CD4-positive, alpha-beta T cell treated with Interleukin-15 for 4 hours (primary cell): ENCODE data around the gene TTC3.
"Not testable (repeated sequence)": the region's sequence is repeated elsewhere in the genome, so short reads cannot be mapped to it uniquely, and the experiment has no call there.

Experiments
- DNase-seq: peaks from one replicate; pipeline ENCODE4 v3.0.0-alpha.2; 2020; ENCODE audit warnings: low spot score

Gene TTC3

DNA sequence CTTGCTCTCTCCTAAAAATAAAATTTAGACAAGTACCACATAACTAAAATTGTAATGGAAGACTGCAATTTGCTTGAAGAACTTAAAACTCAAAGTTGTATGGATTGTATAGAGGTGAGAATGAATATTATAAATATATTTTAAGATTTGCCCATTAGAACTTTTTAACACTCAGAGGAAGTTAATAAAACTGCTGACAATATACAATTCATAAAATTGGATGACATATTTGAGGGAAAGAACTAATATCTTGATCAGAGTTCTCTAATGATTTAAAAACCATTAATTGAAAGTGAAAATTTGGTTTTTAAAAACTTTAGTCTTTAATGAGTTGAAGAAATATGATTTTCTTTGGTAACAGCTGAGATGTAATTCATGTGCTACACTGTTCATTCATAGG is 20.9 kb downstream of the TTC3 start:
- no peak for DNase-seq

- DNase-seq: no peak
Observed at GRCh38 chr21:37095821-37096220, 22.8 kb downstream of the TTC3 start.

DNA sequence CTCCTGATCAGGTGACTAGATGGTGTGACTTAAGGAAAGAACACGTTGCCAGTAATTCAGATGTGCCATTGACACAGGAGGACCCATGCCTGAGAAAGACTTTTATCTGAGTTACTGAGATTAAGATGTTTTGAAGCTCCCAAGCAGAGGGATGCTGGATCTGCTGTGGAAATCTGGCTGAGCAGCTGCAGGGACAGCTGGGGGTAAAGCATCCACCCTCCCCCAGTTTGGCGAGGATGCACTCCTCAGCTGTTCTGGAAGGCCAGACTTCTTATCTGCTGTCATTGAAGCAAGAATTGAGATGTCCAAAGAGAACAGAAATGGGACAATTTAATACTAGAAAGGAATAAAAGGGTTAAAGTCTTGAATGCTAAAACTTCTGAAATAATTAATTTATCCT is 25.7 kb downstream of the TTC3 start:
- no peak for DNase-seq

GRCh38 chr21:37100316-37100715 is 27.3 kb downstream of the TTC3 start:
- DNase-seq: no peak

DNA sequence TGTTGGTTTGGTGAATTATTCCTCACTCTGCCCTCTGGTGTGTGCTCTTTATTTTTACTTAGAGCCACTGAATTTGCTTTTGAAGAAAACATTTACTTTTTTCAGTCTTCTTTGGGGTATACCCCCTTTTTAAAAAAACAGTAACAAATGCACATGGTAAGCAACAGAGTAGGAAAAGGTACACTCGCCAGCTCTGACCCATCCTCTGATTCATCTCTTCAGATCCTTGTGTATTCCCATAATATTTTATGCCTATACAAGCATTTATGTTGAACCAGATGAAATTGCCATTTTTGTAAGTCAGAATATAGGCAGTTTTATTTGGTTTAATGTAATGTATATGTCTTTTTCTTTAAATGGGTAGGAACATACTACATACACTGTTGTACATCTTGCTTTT is 28.3 kb downstream of the TTC3 start:
- DNase-seq: no peak

DNA sequence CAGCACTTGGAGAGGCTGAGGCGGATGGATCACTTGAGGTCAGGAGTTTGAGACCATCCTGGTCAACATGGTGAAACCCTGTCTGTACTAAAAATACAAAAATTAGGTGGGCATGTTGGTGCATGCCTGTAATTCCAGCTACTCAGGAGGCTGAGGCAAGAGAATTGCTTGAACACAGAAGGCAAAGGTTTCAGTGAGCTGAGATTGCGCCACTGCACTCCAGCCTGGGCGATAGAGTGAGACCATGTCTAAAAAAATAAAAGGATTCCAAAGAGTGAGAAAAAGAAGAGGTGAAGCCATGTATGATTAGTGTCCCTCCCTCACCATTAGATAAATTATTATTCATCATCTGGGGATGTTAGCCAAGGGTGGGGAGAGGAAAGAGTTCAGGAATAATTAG is 29.7 kb downstream of the TTC3 start:
- not testable (repeated sequence) for DNase-seq

GRCh38 chr21:37106998-37107397 is 33.9 kb downstream of the TTC3 start:
- no peak for DNase-seq

DNA sequence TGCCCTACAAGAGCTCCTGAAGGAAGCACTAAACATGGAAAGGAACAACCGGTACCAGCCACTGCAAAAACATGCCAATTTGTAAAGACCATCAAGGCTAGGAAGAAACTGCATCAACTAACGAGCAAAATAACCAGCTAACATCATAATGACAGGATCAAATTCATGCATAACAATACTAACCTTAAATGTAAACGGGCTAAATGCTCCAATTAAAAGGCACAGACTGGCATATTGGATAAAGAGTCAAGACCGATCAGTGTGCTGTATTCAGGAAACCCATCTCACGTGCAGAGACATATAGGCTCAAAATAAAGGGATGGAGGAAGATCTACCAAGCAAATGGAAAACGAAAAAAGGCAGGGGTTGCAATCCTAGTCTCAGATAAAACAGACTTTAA is 38.0 kb downstream of the TTC3 start:
- not testable (repeated sequence) for DNase-seq

DNA sequence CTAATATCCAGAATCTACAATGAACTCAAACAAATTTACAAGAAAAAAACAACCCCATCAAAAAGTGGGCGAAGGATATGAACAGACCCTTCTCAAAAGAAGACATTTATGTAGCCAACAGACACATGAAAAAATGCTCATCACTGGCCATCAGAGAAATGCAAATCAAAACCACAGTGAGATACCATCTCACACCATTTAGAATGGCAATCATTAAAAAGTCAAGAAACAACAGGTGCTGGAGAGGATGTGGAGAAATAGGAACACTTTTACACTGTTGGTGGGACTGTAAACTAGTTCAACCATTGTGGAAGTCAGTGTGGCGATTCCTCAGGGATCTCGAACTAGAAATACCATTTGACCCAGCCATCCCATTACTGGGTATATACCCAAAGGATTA is 41.2 kb downstream of the TTC3 start:
- DNase-seq: not testable (repeated sequence)

- DNase-seq: not testable (repeated sequence)
Observed at GRCh38 chr21:37116459-37116858, 43.4 kb downstream of the TTC3 start.

GRCh38 chr21:37117204-37117603 is 44.1 kb downstream of the TTC3 start:
- no peak for DNase-seq

DNA sequence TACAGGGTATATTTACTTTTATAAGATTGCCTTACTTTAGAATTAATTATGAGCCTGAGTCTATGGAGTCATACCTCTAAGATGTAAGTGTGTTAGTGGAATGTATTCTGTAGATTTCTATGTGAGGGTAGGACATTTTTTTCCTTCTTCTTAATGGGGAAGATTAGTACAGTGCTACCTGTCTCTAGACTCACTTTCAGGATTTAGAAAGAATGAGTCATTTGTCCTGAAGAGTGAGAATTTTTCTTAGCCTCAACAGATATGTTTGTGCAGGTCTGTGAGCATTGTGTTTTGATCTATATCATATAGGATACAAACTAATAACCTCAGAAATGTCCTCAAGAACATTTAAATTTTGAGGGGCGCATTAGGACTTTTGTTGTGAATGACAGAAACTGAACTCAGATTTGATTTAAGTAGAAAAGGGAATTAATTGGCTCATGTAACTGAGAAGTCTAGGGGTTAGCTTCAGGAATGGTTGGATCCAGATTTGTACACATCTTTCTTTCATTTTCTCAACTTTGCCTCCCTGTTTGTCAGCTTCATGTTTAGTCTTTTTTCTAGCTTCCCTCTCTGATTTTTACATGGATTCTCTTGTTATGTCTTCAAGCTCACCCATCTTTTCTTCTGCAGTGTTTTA is 45.3 kb downstream of the TTC3 start:
- no peak for DNase-seq

- no peak for DNase-seq
Observed at GRCh38 chr21:37119421-37120218, 46.6 kb downstream of the TTC3 start.

- no peak for DNase-seq
Observed at GRCh38 chr21:37128076-37128475, 55.0 kb downstream of the TTC3 start.

- no peak for DNase-seq
Observed at GRCh38 chr21:37130971-37131370, 57.9 kb downstream of the TTC3 start.

DNA sequence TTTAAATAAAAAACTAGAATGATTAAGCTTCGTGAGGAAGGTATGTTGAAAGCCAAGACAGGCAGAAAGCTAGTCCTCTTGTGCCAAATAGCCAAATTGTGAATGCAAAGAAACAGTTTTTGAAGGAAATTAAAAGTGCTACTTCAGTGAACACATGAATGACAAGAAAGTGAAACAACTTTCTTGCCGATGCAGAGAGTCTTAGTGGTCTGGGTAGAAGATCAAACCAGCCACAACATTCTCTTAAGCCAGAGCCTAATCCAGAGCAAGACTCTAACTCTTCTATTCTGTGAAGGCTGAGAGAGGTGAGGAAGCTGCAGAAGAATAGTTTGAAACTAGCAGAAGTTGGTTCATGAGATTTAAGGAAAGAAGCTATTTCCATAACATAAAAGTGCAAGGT is 63.2 kb downstream of the TTC3 start:
- DNase-seq: no peak

- no peak for DNase-seq
Observed at GRCh38 chr21:37136744-37137143, 63.7 kb downstream of the TTC3 start.

DNA sequence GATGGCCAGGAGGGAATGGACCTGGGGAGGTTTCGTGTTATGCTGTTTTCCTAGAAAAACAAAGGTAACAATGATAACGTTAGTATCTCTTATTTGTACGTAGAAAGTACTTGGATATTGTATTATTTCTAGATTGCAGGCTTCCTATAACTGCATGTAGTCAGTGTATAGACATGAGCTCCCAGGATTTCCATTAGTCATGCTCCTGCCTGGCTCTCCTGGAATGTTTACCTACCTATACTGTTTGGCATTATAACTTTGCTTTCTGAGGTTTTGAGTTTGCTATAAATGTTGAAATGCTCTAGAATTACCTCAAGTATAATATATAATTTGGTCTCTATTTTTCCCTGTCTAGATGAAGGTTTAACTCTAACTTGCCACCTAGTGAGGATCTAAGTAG is 66.1 kb downstream of the TTC3 start:
- DNase-seq: no peak

DNA sequence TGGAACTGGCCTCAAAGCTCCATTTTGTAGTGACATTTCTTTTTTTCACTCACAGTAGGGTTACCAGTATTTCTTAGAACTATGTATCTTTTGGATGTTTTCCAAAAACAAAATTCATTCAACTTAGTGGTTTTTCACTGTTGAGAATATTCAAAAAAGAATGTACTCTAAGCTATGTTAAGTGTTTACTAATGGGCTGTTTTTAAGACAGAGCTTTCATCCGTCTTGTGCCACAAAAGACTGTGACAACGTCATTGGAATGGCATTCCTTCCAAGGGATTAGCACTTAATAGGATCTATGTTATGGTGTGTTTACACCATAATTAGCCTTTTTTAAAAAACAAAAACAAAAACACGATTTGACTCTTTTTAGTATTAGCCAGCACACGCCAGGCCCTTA is 66.8 kb downstream of the TTC3 start:
- no peak for DNase-seq

GRCh38 chr21:37143392-37143791 is 70.3 kb downstream of the TTC3 start:
- DNase-seq: not testable (repeated sequence)

DNA sequence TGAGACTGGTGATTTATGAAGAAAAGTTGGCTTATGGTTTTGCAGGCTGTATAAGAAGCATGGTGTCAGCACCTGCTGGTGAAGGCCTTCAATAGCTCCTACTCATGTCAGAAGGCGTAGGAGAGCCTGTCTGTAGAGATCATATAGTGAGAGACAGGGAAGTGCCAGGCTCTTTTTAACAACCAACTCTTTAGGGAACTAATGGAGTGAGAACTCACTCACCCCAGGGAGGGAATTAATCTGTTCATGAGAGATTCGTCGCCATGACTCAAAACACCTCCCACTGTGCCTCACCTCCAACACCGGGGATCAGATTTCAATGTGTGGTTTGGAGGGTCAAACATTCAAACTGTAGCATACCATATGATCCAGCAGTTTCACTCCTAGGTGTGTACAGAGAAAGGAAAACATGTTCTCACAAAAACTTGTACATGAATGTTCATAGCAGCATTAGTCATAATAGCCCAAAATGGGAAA is 72.6 kb downstream of the TTC3 start:
- DNase-seq: no peak

GRCh38 chr21:37146320-37147235 is 73.5 kb downstream of the TTC3 start:
- DNase-seq: no peak

GRCh38 chr21:37149411-37149810 is 76.4 kb downstream of the TTC3 start:
- no peak for DNase-seq
